Activated CD4-positive, CD25-positive, alpha-beta regulatory T cell treated with anti-CD3 and anti-CD28 coated beads, Interleukin-2, amount 50 U/mL, for 72 hours (primary cell): Measurements from ENCODE around the gene IFNA10.
"Not testable (repeated sequence)": the region's sequence is repeated elsewhere in the genome, so short reads cannot be mapped to it uniquely, and the experiment has no call there.

Experiments
- DNase-seq: peaks from one replicate; pipeline ENCODE4 v3.0.0; 2021

IFNA10 gene

DNA sequence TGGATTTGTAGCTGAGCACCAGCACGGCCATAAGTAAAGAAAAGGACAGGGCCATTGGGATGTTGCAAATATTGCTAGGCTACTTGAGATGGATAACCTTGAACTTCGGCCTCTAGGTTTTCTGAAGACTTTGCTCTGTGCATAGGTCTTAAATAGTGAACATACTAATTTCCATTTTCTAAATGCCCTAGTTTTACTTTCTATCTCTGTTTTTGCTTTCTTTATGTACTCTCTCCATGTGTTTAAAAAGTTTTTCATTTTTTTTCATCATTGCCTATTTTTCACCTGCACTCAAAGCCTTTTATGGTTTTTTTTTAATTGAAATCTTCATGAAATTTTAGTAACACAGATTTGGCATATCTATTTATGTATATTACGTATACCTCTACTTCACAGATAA, at the start of gene IFNA10:
TSS of gene IFNA10 (minus strand) at position 101 of the 400 bp plus-strand sequence. CDS start at position 55, 46 bp downstream.
- DNase-seq: not testable (repeated sequence)

DNA sequence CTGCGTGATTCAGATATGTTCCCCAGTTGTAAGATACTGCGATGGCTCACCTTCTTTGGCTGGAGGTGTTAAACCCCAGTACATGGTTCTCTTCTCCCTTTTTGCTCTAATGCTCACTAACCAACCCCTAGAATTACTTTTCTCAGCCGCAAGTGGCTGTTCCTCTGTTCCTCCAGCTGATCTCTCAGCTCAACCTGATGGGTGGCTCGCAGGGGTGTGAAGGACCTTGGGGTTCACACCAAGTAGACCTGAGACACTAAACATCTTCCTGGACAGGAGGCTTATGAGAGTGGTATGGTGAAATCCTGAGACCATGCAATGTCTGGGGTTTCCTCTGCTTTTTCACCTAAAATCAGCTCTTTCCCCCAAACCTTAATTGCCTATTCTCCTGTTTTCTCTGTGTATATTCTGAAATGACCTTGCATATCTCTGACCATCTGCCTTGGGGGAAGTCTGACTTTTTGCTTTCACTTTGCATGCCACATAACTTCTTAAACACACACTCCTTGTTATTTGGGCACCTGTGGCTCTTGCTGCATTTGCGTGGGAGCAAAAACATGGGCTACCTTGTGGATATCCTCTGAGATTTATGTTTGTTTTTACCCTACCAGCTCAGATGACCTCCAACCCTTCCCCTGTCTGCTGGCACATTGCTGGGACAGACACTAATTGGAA, 48.7 kb upstream of the IFNA10 start:
- DNase-seq: no peak

DNA sequence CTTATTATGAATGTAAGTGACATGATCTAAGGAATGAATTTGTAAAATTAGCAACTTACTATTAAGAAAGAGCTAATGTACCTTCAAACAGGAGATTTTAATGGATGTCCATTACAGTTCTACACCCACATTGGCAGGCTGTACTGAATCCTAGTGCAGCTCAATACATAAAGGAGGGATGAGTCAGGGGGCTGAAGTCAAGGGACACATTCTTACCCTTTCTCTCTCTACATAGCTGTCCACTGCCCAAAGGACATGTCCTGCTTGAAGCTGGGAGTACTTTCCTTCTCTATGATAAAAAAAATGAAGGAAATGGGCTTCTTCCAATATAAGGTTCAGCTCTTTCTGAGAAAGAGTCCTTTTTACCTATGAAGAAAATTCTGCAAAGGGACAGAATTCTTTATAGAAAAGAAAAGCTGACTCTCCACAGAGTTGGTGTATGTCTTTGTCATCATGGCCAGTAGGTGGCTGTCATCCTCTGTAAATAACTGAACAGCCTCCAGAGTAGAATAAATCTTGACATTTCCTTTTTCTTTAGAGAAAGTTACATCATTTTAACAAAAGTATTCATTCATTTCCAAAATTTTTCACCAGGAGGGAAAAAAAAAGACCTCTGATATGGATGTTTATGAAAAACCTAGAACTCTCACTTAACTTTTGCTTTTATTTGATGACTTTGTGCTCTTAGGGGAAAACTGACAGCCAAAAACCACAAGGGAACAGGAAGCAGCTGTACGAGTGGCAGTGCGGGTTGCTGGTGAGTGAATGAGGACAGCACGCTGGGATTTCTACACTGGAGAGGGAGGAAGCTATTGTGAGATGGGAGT, 46.0 kb upstream of the IFNA10 start:
- DNase-seq: no peak

DNA sequence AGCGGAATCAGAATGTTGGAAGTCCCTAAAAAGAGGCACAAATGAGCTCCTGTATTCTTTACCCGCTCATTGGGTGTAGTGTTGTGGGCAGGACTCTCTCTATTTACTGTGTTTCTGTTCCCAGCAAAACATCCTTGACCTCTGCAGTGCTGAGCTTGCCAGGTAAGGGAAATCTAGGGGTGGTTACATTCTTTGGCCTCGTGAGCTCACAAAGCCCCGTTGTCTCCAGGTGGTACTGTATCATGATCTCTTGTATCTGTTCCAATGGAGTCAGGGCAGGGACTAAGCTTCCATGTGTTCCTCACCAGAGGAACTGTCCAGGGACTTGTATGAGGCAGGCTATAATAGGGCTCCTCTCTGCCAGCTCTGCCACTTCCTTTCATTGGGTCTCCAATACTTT, 44.7 kb upstream of the IFNA10 start:
- no peak for DNase-seq

DNA sequence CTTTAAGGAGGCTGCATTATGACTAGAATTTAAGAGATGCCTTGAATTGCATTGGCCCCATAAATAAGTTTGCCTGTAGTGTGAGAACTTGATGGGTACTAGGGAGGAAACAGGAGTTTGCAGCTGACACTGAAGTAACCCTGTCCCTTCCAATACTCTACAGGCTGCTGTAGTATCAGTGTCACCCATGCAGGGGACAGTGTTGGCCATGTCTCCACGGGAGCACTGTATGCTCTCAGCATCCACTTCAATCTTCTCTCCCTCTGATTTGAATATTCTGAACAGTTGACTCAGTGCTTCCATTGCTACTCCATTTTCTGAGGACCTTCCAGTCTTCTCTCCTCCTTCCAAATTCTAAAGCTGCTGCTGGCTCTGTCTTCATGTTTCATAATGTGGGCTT, 44.2 kb upstream of the IFNA10 start:
- DNase-seq: no peak

DNA sequence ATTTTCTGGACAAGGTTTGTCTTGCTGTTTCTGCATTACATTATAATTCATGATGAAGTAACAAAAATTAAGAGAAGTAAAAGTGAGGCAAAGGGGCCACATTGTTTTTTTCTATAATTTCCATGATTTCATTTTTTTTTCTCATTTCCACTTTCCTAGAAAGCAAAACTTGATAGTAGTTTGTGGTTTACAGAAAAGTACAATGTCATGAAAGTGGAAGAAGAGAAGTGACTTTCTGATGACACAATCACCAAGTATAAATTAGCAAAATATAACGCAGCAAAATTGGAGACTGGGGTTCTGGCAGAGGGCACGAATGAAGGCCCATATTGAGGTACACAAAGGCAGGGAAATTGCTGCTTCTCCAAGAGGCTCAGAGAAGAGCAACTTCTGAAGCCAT, 37.9 kb upstream of the IFNA10 start:
- DNase-seq: no peak

DNA sequence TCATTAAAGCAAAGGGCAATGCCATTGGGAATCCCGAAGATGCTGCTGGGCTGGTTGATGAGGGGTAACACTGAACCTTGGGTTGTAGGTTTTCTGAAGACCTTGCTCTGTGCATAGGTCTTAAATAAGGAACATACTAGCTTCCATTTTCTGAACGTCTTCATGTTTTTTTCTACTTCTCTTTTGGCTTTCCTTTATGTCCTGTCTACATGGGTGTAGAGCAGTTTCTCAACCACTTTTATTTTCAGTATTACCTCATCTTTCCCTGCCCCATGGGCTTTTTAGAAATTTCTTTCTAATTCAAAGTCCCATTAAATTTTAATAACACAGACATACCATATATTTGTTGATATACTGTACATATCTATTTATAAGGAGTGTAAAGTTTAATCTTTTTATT, 33.0 kb upstream of the IFNA10 start, which contains the start of gene IFNA14:
TSS of gene IFNA14 (minus strand) at position 95 of the 400 bp plus-strand sequence. CDS start at position 25, 70 bp downstream.
- DNase-seq: no peak

DNA sequence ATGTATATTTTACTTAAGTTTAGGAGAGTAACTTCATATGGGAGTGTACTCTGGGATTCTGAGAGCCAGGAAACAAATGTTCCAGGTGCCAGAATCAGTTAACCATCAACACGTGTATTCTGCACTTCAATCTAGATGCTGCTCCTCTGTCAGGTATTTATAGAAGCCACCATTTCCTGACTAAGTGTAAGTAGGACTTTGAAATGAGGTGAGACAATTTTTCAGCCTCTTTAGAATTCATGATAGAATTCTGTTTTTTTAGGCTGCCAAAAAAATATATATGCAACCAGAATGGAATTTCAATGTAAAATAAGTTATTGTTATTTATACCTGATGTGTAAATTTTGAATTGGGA, 29.4 kb upstream of the IFNA10 start:
- not testable (repeated sequence) for DNase-seq

DNA sequence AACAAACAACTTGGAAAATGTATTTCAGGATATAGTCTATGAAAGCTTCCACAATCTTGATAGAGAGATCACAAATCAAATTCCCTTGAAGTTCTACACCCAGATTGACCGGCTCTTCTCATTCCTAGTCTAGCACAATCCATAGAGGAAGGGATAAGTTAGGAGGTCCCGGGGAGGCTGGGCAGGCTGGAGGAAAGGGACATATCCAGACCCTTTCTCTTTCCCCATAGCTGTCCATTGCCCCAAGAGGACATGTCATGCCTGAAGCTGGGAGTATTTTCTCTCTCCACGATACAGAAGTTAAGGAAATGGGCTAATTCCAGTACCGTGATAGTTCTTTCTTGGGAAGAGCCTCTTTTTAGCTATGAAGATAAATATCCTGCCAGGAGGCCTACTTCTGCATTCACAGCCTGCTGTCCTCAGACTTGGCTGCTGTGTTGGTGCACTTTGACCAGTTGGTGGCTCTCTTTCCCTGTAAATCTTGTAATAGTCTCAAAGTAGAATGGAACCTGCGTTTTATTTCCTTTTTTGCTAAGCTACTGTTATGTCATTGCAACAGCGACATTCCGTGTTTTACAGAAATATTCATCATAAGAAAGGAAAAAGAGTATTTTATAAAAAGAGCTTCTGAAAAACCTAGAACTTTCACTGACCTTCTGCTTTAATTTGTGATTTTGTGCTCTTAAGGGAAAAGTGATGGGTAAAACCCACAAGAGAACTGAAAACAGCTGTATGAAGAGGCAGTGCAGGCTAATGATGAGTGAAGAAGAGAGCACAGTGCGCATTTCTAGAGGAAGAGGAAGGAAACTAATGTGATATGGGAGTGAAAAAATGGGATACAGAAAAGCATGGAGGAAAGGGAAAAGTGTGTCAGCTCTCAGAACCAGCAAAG, 28.8 kb upstream of the IFNA10 start:
- DNase-seq: not testable (repeated sequence)

DNA sequence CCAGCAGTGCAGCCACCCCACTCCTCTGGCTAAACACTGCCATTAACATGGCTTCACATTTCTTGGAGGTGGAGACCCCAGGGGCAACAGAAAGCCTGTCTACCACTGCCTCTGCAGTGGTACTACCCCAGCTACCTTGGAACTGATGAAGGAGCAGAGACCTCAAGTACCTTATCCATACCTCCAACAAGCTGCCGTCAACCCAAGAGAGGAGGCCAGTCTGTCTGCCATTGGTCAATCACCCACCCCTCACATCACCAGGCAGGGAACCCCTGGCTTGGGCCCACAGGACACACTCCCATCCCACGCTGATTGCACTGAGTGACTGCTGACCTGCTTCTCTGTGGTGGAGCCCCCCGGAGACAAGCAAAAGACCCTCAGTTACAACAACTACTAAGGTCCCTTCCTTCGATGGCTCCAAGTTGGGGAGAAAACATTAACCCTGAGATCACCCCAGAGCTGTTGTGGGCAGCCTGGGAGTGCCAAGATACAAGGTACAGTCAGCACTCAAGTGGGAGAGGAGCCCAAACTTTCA, 27.3 kb upstream of the IFNA10 start:
- DNase-seq: no peak

DNA sequence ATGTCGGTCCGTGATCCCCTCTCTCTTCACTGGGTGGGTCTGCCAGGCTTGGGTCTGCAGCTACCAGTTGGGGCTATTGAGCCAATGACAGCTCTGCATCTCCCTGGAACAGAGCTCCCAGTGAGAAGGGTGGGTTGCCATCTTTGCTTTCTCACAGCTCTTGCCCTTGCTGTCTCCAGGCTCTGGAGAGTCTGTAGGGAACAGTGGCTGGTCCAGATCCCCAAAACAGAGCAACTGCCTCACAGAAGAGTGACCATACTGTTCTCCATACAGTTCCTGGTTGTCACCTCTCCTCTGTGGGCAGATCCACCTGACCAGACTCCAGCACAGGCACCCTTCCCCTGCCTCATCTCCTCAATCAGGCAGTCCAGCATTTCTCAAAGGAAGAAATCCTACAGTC, 26.3 kb upstream of the IFNA10 start:
- no peak for DNase-seq

DNA sequence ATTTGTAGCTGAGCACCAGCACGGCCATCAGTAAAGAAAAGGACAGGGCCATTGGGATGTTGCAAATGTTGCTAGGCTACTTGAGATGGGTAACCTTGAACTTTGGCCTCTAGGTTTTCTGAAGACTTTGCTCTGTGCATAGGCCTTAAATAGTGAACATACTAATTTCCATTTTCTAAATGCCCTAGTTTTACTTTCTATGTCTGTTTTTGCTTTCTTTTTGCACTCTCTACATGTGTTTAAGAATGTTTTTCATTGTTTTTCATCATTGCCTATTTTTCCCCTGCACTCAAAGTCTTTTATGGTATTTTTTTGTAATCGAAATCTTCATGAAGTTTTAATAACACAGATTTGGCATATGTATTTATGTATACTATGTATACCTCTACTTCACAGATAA, 21.2 kb upstream of the IFNA10 start, which contains the start of gene IFNA17:
TSS of gene IFNA17 (minus strand) at position 101 of the 400 bp plus-strand sequence. CDS start at position 52, 49 bp downstream.
- no peak for DNase-seq

DNA sequence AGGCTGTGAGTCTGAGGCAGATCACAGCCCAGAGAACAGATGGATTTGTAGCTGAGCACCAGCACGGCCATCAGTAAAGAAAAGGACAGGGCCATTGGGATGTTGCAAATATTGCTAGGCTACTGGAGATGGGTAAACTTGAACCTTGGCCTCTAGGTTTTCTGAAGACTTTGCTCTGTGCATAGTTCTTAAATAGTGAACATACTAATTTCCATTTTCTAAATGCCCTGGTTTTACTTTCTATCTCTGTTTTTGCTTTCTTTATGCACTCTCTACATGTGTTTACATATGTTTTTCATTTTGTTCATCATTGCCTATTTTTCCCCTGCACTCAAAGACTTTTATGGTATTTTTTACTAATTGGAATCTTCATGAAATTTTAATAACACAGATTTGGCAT, 10.3 kb upstream of the IFNA10 start, which contains the start of gene IFNA16:
TSS of gene IFNA16 (minus strand) at position 101 of the 400 bp plus-strand sequence. CDS start at position 95, 6 bp downstream.
- DNase-seq: not testable (repeated sequence)

DNA sequence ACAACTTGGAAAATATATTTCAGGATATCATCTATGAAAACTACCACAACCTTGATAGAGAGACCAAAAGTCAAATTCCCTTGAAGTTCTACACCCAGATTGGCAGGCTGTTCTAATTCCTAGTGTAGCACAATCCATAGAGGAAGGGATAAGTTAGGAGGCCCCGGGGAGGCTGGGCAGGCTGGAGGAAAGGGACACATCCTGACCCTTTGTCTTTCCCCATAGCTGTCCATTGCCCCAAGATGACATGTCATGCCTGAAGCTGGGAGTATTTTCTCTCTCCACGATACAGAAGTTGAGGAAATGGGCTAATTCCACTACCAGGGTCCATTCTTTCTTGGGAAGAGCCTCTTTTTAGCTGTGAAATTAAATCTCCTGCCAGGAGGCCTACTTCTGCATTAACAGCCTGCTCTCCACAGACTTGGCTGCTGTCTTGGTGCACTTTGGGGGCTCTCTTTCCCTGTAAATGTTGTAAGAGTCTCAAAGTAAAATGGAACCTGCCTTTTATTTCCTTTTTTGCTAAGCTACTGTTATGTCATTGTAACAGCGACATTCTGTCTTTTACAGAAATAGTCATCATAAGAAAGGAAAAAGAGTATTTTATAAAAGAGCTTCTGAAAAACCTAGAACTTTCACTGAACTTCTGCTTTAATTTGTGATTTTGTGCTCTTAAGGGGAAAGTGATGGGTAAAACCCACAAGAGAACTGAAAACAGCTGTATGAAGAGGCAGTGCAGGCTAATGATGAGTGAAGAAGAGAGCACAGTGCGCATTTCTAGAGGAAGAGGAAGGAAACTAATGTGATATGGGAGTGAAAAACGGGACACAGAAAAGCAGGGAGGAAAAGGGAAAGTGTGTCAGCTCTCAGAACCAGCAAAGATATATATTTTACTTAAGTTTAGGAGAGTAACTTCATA, 6.7 kb upstream of the IFNA10 start:
- DNase-seq: not testable (repeated sequence)

DNA sequence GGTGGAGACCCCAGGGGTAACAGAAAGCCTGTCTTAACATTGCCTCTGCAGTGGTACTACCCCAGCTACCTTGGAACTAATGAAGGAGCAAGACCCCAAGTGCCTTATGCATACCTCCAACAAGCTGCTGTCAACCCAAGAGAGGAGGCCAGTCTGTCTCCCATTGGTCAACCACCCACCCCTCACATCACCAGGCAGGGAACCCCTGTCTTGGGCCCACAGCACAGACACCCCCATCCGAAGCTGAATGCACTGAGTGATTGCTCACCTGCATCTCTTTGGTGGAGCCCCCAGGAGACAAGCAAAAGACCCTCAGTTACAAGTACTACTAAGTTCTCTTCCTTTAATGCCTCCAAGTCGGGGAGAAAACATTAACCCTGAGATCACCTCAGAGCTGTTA, 5.2 kb upstream of the IFNA10 start:
- DNase-seq: not testable (repeated sequence)

DNA sequence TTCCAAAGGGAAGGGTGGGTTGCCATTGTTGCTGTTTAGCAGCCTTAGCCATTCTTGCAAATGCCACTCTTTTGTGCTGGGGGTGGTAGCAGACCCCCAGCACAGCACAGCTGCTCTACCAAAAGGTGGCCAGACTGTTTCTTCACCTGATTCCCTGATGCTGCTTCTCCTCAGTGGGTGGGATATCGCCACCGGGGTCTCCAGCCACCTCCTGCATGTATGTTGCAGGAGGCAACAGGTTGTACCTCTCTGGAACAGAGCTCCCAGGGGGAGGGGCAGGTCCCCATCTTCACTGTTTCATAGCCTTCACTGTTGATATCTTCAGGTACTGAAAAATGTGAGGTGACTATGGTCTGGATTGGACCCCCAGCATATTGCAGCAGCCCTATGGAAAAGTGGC, 3.8 kb upstream of the IFNA10 start:
- DNase-seq: not testable (repeated sequence)

DNA sequence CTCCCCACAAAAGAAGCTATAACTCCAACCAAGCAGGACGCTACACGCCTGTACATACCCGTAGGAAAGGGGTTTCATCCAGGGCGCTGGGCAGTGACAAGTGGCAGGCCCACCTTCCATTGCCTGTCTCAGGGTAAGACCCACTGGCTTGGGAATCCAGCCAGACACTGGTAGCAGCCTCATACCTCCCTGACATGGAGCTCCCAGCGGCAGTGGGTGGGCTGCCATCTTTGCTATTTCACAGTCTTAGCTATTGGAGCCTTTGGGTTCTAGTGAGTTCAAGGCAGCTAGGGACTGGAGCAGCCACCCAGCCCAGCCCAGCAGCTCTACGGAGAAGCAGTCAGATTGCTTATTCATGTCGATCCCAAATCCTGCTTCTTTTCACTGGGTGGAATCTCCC, 3.4 kb upstream of the IFNA10 start:
- DNase-seq: no peak

DNA sequence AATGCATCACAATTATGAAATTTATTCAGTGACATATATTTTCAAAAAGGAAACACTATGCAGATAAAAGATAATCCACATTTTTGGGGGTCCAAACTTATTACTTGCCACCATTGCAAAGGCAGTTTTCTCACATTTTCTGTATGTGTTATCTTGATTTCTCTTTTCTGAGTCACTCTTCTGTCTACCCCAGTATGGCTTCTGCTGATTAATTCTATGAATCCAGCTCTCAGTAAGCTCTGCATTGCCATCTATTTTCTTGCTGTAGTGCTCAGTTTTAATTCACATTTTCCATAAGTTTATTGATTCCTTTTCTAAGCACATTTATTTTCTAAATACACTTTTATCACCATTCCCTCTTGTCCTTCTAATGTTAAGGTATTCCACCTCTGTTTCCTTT, 1.7 kb downstream of the IFNA10 start:
- DNase-seq: no peak

DNA sequence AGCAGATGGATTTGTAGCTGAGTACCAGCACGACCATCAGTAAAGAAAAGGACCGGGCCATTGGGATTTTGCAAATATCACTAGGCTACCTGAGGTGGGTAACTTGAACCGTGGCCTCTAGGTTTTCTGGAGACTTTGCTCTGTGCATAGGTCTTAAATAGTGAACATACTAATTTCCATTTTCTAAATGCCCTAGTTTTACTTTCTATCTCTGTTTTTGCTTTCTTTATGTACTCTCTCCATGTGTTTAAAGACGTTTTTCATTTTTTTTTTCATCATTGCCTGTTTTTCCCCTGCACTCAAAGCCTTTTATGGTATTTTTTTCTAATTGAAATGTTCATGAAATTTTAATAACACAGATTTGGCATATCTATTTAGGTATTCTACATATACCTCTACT, 4.8 kb downstream of the IFNA10 start, which contains the start of gene IFNA7:
TSS of gene IFNA7 (minus strand) at position 101 of the 400 bp plus-strand sequence. CDS start at position 61, 40 bp downstream.
- not testable (repeated sequence) for DNase-seq

DNA sequence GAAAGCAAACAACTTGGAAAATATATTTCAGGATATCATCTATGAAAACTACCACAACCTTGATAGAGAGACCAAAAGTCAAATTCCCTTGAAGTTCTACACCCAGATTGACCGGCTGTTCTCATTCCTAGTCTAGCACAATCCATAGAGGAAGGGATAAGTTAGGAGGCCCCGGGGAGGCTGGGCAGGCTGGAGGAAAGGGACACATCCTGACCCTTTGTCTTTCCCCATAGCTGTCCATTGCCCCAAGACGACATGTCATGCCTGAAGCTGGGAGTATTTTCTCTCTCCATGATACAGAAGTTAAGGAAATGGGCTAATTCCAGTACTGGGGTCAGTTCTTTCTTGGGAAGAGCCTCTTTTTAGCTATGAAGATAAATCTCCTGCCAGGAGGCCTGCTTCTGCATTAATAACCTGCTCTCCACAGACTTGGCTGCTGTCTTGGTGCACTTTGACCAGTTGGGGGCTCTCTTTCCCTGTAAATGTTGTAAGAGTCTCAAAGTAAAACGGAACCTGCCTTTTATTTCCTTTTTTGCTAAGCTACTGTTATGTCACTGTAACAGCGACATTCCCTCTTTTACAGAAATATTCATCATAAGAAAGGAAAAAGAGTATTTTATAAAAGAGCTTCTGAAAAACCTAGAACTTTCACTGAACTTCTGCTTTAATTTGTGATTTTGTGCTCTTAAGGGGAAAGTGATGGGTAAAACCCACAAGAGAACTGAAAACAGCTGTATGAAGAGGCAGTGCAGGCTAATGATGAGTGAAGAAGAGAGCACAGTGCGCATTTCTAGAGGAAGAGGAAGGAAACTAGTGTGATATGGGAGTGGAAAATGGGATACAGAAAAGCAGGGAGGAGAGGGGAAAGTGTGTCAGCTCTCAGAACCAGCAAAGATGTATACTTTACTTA, 11.8 kb downstream of the IFNA10 start:
- not testable (repeated sequence) for DNase-seq
